Measurements from ENCODE around the gene GNAZ.

- TF ChIP-seq POLR2A (IDR thresholded peaks at IDR 0.05; ENCODE audit: borderline replicate concordance, extremely low read depth, insufficient read depth, insufficient read length) (no peak), EGR1 (IDR thresholded peaks at IDR 0.05; ENCODE audit: low read depth) (no peak), SIN3A (IDR thresholded peaks at IDR 0.05; ENCODE audit: low read depth) (no peak), EZH2 (IDR thresholded peaks at IDR 0.05) (no peak), REST (IDR thresholded peaks at IDR 0.05; ENCODE audit: low read depth) (no peak)
Observed at GRCh38 chr22:23127055-23127756, 56.9 kb downstream of the GNAZ start.

Data from HCT116 (cell line).